ENCODE results near the gene PPP3CA.

Gene PPP3CA

GRCh38 chr4:100981447-100982204 lies 365.7 kb downstream of the PPP3CA start:
- in situ Hi-C loops (cut with MboI; ENCODE audit: low sequenced_read_pairs) = no loop called here

- in situ Hi-C loops (cut with MboI; ENCODE audit: low sequenced_read_pairs) = no loop called here
These were observed 367.6 kb downstream of the PPP3CA start for GRCh38 chr4:100979736-100980135.

DNA sequence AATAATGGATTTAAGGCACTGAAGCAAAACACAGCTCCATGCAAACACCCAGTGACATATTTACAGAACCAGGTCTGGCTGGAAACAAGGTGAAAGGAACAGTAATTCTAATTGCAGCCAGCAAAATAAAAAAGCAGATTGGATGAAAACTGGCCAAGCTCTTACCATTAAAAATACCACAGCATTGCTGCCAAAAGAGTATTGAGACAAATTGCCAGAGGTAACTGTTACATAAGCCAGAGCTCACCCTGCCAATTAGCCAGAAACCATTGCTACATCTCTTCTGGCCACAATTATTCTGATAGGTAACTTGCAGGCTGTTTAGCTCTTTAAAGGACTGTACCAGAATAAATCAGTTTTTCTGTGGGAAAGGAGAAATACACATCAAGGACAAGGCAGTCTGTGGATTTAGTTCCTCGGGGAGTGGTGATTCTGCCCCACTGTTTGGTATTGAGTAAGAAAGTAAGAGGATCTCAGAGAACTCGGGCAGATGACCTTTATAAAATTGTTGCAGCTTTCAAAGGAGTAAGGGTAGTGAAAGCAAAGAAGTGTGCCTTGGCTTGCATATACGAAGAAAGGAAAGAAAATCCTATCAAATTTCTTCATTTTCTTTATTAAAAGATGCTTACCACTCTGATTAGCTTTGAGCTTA lies 369.5 kb downstream of the PPP3CA start:
- in situ Hi-C loops (cut with MboI; ENCODE audit: low sequenced_read_pairs) = no loop called here

- in situ Hi-C loops (cut with MboI; ENCODE audit: low sequenced_read_pairs) = no loop called here
These were observed 370.1 kb downstream of the PPP3CA start for GRCh38 chr4:100977274-100977673.
